NCI-H1694 treated with DMSO at 0.1 percent for 48 hours (cell line): ENCODE results near the gene HOXA5.

Experiments used
- DNase-seq: peaks from one replicate; lab custom pipeline; 2025; lab: John Stamatoyannopoulos, UW

Gene HOXA5

DNA sequence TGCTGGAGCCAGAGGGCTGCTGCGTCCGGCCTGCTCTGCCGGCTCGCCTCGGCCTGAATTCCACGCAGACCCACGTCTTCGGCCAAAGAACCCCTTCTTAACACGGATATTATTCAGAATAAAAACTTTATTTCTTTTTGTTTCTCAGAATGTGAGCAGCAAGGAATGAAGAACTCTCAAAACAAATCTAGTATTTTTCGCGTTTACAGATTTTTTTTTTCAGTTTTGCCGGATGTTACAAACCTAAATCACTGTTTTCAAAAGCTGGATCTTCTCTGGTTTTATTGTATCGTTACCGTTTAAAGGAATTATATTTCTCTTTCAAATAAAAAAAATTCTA is 36.6 kb downstream of the HOXA5 start:
- no peak for DNase-seq

- no peak for DNase-seq
Observed at GRCh38 chr7:27106181-27106900, 37.1 kb downstream of the HOXA5 start.

- no peak for DNase-seq
Observed at GRCh38 chr7:27105301-27106031, 38.0 kb downstream of the HOXA5 start.

GRCh38 chr7:27104341-27105058 is 39.0 kb downstream of the HOXA5 start:
- no peak for DNase-seq

- no peak for DNase-seq
Observed at GRCh38 chr7:27103489-27104226, 39.8 kb downstream of the HOXA5 start.

DNA sequence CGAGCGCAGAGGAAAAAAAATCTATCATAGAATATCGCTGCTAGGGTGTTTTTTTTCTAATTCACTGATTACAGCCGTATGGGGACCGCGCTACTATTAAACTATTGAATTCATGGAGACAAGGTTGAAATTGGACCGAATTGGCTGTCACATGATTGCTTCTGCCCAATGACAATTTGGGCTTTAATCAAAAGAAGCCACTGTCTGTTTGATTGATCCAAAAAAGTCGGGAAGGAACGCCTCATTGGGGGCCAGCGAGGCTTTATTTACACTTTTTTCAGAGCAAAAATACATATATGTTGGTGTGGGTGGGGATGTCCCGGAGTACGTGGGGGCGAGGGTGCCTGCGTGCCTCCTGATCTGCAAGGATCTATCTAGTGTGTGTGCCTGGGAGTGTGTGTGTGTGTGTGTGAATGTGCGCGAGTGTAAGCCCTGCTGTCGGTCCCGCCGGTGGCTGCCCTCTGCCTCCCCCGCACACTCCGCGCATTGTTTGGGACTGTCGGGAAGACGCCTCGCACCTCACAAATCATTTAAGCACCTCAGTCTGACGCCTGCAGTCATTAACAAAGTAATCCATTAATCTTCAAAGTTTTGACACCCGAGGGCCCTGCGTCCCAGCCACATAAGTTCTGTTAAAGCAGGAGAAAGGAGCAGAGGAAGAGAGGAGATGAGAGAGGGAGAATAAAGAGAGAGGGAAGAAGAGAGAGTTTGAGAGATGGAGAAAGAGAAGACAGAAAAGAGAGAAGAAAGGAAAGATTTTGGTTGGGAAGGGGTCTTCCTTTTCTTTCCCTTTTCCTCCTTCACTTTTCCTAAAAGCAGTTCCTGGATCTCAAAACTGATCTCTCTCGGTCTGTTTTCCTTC is 40.7 kb downstream of the HOXA5 start, which contains the start of gene HOXA2:
TSS of gene HOXA2 (minus strand) at position 103 of the 862 bp plus-strand sequence. CDS start 183 bp downstream, outside the sequence.
- DNase-seq, result no peak

GRCh38 chr7:27101957-27102580 is 41.4 kb downstream of the HOXA5 start:
- DNase-seq, result no peak

DNA sequence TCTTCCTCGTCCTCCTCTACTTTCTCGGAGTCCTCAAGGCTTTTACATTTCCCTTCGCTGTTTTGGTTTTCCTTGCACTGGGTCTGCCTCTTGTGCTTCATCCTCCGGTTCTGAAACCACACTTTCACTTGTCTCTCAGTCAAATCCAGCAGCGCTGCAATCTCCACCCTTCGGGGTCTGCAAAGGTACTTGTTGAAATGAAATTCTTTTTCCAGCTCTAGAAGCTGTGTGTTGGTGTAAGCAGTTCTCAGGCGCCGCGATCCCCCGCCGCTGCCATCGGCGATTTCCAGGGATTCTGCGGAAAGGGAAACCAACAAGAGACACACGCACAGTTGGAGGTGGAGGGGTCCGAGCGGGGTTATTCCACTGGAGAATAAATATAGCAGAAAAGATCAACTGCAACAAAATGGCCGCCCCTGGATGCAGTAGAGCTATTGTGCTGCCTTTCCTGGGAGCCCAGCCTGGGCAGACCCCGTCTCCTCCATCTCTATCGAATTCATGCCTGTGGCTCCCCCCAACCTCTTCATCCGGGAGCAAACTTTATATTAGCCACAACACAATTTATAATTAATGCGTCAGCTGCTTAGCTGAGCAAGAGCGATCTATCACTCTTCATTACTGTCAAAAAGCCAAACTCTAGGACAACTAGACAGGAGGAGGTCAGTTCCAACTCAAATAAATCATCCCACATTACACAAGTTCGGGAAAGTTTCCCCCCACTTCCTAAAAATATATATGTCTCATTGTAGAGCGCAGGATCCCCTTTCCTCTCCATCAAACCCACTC is 42.1 kb downstream of the HOXA5 start:
- no peak for DNase-seq

GRCh38 chr7:27100694-27101170 is 42.7 kb downstream of the HOXA5 start:
- DNase-seq, result no peak

DNA sequence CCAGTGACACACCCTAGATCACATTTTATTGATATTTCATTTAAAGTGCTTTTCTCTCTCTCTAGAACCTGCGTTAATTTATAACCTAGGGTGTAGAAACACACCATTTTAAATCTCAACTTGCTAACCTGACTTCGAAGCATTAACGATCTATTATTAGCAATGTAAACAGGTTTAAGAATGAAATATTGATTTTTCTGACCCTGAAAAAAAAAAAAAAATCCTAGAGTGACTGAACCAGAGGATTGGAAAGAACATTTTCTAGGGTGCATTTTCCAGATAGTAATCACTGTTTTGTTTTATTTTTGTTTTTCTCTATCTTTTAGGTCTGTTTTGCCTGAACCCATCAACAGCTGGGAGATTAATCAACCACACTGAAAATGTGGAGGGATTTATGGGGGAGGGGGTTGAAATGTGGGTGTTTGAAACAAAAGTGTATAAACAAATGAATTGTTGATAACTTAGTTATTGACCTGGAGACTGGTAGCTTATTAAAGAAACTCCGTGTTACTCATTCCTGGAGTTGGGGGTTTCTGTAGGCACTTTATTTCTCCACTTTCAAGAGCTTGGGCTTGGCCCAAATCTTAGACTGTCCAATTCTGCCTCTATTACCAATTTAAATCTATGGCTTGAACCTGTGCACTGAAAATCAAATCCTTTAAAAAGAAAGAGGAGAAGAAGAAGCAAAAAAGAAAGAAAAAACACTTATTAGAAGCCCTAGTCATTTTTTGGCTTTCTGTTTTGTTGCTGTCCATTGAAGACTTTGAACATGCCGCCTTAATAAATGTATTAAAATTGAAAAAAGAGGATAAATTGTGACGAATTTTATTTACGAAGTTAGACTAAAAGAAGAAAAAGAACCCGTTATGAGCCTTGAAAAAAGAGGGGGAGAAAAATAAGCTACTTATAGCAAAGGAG is 43.8 kb downstream of the HOXA5 start:
- DNase-seq, result no peak

DNA sequence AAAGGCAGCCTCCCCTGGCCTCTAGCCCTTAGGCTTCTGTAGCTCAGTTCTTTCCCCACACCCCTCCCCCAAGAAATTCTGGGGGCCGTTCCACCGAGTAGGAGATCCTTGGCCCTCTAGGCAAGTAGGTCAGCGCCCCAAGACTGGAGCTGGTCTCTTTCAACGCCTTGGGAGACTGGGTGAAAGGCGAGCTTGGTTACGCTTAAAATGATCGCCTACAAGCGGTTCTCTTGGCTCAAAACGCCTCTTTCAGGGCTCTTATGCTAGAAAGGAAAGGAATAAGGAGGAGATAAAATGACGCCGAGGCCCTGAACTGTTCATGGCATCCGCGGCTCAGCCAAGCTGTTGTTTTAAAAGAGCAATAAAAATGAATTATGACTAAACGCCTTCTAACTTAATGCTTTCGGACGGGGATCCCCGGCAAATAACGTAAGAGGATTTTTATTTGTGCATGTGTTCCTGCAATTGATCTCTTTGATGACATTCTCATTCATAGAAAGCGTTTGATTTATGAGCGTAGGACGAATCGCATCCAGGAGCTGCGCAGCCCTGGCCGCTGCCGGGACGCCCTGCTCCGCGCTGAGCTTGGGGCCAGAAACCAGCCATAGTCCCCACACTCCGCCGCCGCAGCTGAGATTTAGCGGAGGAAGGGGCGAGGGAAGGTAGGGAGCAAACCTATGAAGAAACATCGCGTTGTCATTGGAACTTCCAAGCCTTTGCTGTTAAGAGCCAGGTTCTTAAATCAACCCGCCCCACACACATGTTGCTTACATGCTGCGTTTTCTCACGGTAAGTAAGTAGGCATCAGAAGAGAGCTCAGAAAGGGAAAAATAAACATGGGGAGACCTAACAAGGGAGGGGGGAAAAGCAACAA is 44.7 kb downstream of the HOXA5 start:
- DNase-seq, result no peak

DNA sequence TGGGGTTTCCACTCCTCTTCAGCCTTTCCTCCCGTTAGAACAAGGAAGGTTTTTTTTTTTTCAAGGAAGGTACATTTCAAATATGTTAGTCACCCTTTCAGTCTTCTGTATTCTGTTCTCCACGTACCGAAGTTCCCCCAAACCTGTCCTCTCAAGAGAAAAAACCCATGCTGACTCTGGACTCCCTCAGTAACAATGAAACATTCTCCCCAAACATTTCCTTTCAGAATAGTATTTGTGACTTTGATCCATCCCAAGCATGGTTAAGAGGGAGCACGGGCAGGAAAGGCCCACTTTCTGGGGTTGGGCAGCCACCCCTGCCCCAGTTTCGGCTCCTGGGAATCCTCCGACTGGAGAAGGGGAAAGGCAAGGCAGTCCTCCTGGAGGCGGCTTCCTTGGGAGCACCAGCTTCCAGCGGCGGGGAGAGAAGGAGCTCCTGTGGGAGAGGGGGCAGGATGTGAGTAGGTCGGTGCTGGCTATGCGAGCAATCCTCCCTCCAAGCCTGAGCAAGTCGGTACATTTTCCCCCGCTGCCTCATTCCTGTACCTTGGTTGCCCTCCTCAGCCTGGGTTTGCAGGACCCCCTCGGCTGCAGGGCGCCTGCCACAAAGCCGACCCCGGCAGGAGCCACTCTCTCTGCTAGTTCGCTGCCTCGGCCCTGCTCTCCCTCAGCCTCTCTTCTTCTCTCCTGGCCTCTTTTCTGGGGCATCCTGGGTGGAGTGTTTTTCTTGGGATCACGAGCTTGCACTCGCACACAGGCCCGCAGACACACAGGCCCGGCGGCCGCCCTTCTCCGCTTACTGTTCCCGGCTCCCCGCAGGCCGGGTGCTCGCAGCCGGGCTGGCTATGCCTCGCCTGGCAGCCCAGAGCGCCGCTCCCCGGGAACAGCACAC is 45.5 kb downstream of the HOXA5 start:
- DNase-seq, result no peak

DNA sequence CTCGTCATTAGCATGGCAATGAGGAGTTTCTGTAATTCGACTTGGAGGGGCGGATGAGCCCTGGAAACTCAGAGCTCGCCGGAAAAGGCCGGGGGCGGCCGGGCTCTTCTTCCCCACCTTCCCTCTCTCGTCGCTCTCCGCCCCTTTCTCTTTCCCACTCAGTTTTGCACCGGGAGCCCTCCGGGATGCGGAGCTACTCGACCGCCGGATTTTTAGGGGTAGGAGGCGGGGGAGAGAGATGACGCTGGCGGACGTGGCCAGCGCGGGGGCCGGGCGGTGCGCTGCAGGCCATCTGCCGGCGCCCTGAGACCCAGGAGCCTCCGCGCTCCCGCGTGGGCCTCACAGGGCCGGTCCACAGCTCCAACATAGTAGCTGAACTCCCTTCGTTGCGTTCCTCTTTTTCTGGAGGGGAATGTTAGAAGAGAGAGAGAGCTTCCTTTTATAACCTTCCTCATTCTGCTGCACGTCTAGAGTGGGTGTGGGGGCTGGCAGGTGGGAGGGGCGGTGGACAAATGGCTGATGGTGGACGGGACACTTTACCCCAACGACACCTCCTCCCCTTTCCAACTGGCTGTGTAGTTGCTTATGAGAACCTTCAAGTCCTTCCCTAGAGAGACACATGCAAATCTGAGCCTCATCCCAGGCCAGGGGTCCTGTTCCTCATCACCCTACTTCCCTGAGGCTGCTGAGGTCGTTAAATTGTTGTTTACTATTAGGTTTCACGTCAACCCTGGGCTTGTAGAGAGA is 46.5 kb downstream of the HOXA5 start:
- peak; percentile 28 for DNase-seq

GRCh38 chr7:27095897-27096767 is 47.3 kb downstream of the HOXA5 start, which contains the start of gene HOXA1:
HOXA1 (minus strand) TSS chr7:27096000; CDS start chr7:27095912, 88 bp downstream.
- peak; percentile 66 for DNase-seq
